Progenitor cell of endocrine pancreas (in vitro differentiated cells): Measurements from ENCODE around the gene TNNC1. TPM values are rescaled to one million over a fixed set of nuclear protein-coding genes. Genes with fewer than 3 reads are reported as not detected.
A peak's percentile ranks its signal among the peaks of the same experiment; 100 is the strongest.

Experiments
- DNase-seq: peaks from one replicate; pipeline ENCODE4 v3.0.0; 2021; ENCODE audit warnings: low spot score; ENCODE audit not compliant: unreplicated experiment
- H3K27ac Mint-ChIP-seq: 2 replicates; pipeline ENCODE4 v1.8.0; 2021; ENCODE audit warnings: mild to moderate bottlenecking, moderate library complexity, mixed read lengths
- H3K27me3 Mint-ChIP-seq: 2 replicates; pipeline ENCODE4 v1.8.0; 2021; ENCODE audit warnings: mixed read lengths
- H3K36me3 Mint-ChIP-seq: 2 replicates; pipeline ENCODE4 v1.8.0; 2022; ENCODE audit warnings: mixed read lengths; ENCODE audit not compliant: insufficient read depth
- H3K4me1 Mint-ChIP-seq: 2 replicates; pipeline ENCODE4 v1.8.0; 2021; ENCODE audit warnings: low read depth, mixed read lengths
- H3K4me3 Mint-ChIP-seq: 2 replicates; pipeline ENCODE4 v1.8.0; 2021; ENCODE audit warnings: low read depth, mild to moderate bottlenecking, moderate library complexity, mixed read lengths
- H3K9me3 Mint-ChIP-seq: 2 replicates; pipeline ENCODE4 v1.8.0; 2021; ENCODE audit warnings: low read depth, mixed read lengths
- total RNA-seq: library from RNA; stranded (reverse); gene quantifications from 2 replicates; pipeline ENCODE4 v1.2.1, GENCODE V29; 2021
- TF ChIP-seq, protein P1 (sequence below): fragments of 200-600 bp; sonication (generic); IDR thresholded peaks from one replicate; pipeline ENCODE4 v1.5.0; 2021; ENCODE audit warnings: antibody characterized with exemption, mild to moderate bottlenecking; ENCODE audit not compliant: unreplicated experiment

Gene TNNC1
- total RNA-seq, 1 donor from 2014 or later: 3.3 TPM

DNA sequence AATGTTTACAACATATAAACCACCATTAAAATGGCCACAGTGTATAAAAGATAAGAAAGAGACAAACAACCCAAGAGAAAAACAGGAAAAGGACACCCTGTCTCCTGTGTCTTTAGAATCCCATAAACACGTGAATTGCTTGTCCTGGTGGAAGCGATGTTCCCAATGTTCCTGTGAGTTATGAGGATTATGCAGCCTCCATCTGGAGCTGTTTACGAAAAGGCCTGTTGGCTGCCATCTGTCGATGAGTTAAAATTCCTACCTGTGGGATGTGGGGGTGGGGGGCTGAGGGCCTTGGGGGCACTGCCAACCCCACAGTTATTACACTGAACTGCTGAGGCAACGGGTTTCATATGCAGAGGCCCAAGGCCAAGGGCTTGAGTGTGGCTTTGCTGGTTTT lies 15.2 kb upstream of the TNNC1 start:
- DNase-seq: no peak
- Mint-ChIP-seq H3K27ac (peak overlapping the region; percentile 76), H3K27me3 (no peaks in the 10 kb centered on the region), H3K4me1 (peaks cover 1% of the 10 kb centered on the region), H3K9me3 (no peaks in the 10 kb centered on the region), H3K36me3 (peaks cover 10% of the 10 kb centered on the region), H3K4me3 (no peak overlapping the region)
- TF ChIP-seq, protein P1, sequence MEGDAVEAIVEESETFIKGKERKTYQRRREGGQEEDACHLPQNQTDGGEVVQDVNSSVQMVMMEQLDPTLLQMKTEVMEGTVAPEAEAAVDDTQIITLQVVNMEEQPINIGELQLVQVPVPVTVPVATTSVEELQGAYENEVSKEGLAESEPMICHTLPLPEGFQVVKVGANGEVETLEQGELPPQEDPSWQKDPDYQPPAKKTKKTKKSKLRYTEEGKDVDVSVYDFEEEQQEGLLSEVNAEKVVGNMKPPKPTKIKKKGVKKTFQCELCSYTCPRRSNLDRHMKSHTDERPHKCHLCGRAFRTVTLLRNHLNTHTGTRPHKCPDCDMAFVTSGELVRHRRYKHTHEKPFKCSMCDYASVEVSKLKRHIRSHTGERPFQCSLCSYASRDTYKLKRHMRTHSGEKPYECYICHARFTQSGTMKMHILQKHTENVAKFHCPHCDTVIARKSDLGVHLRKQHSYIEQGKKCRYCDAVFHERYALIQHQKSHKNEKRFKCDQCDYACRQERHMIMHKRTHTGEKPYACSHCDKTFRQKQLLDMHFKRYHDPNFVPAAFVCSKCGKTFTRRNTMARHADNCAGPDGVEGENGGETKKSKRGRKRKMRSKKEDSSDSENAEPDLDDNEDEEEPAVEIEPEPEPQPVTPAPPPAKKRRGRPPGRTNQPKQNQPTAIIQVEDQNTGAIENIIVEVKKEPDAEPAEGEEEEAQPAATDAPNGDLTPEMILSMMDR: no peak

DNA sequence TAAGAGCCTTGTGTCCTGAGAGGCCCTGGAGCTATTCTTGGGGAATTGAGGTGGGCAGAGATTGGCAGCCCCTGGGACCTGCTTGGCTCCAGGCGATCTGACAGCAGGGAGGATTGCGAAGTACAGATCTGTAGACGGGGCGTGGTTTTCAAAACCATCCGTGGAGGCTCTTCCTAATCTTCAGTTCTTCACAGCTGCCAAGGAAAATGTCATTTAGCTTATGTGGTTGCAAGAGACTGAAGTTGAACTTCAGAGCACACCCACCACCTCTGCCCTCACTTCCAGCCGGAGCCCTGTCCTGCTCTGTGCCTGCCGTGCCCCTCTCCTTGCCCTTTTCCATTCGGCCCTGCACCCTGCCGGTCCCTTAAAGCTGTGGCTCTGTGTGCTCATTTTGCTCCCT lies 14.5 kb upstream of the TNNC1 start:
- Mint-ChIP-seq H3K4me1 (peaks cover 1% of the 10 kb centered on the region), H3K27me3 (no peaks in the 10 kb centered on the region), H3K9me3 (no peaks in the 10 kb centered on the region), H3K27ac (peak overlapping the region; percentile 90), H3K4me3 (no peak overlapping the region), H3K36me3 (peaks cover 11% of the 10 kb centered on the region)
- no peak for DNase-seq
- TF ChIP-seq, protein P1: no peak

DNA sequence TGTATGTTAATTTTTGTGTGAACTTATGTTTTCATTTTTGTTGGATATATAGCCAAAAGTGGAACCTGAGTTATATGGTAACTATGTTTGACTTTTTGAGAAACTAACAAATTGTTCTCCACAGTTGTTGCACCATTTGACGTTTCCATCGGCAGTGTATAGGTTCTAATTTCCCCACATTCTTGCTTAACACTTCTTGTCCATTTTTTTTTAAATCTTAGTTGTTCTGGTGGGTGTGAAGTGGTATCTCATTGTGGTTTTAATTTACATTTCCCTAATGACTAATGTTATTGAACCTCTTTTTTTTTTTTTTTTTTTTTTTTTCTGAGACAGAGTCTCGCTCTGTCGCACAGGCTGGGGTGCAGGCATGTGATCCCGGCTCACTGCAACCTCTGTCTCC lies 9.6 kb upstream of the TNNC1 start:
- Mint-ChIP-seq H3K9me3 (no peaks in the 10 kb centered on the region), H3K36me3 (peaks cover 14% of the 10 kb centered on the region), H3K27me3 (no peaks in the 10 kb centered on the region), H3K4me3 (no peak overlapping the region), H3K27ac (no peak overlapping the region), H3K4me1 (no peaks in the 10 kb centered on the region)
- TF ChIP-seq, protein P1: no peak
- no peak for DNase-seq

DNA sequence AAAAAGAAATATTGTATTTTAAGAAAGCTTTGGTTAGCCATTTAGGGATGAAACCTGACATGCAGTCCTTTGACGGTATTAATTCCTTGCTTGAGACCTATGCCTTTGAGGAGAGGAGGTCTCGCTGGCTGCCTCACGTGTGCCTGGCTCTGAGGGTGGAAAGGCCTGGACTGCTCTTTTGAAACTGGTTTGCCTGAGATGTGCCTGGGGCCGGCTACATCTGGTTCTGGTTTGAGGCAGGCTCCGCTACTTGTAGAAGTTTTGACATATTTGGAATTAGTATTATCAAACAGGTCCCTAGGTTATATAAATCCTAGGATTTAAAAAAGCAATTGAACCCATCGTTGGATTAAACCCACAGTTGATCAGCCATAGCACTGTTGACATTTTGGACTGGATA lies 8.0 kb upstream of the TNNC1 start:
- Mint-ChIP-seq H3K4me1 (peaks cover 9% of the 10 kb centered on the region), H3K36me3 (peaks cover 20% of the 10 kb centered on the region), H3K27ac (no peak overlapping the region), H3K27me3 (no peaks in the 10 kb centered on the region), H3K4me3 (no peak overlapping the region), H3K9me3 (no peaks in the 10 kb centered on the region)
- DNase-seq: no peak
- TF ChIP-seq, protein P1: no peak

DNA sequence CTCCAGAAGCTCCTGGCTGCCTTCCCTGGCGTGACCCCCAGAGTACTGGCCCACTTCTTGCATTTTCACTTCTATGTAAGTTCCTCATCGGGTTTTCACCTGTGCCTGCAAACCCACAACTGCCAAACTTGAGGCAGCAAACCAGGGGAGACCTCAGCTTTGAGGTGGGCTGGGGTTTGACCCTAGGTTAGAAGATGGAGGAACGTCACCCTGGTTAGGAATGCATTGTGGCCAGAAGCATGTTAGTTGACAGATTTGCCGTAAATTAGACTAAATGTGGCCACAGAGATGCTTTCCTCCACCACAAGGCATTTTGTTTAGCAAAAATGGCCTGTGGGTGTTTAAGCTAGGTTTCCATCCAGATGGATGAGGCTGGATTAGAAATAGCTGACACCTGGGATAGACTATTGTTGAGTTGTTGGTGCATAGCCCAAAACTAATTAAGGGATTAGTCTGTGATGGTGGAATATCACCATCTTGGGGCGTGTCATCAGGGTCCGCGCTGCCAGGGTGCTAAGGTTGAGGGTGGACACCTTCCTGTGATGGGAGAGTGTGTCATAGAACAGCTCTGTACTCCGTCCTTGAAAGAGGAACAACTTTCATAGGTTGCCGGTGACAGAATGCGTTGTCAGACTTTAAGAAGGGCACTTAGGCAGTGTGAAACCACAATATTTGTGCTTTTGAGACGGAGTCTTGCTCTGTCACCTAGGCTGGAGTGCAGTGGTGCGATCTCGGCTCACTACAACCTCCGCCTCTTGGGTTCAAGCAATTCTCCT lies 5.1 kb upstream of the TNNC1 start:
- Mint-ChIP-seq H3K27ac (no peak overlapping the region), H3K27me3 (no peaks in the 10 kb centered on the region), H3K9me3 (no peaks in the 10 kb centered on the region), H3K4me1 (peaks cover 24% of the 10 kb centered on the region), H3K4me3 (no peak overlapping the region), H3K36me3 (peaks cover 16% of the 10 kb centered on the region)
- DNase-seq: no peak
- TF ChIP-seq, protein P1: no peak
